ENCODE measurements around the gene HDAC6. TPM values are rescaled to one million over a fixed set of nuclear protein-coding genes. Genes with fewer than 3 reads are reported as not detected.

HDAC6 gene
- total RNA-seq, 1 donor from 2014 or later, result 127 TPM

- Histone ChIP-seq H3K4me2 (no peak overlapping the region), H3K36me3 (no peaks in the 10 kb centered on the region)
These were observed 25.2 kb downstream of the HDAC6 start for GRCh38 chrX:48826876-48827653.

GRCh38 chrX:48827654-48827968 is 25.7 kb downstream of the HDAC6 start:
- peaks cover 33% of the 10 kb centered on the region for H3K9me3 Mint-ChIP-seq
- no peaks in the 10 kb centered on the region for H3F3A ChIP-seq (ENCODE audit: low read depth)
- H3K4me2 ChIP-seq, result no peak overlapping the region

More at GRCh38 chrX:48826876-48827653, 25.2 kb downstream of the HDAC6 start:
- Mint-ChIP-seq H3K27ac (no peak overlapping the region), H3K4me3 (no peak overlapping the region), H3K36me3 (peaks cover 14% of the 10 kb centered on the region), H3K4me1 (no peaks in the 10 kb centered on the region), H3K27me3 (ENCODE audit: insufficient read depth, low read depth) (peaks cover 12% of the 10 kb centered on the region), H3K9me3 (peaks cover 29% of the 10 kb centered on the region)
- no peaks in the 10 kb centered on the region for H4K20me1 ChIP-seq (ENCODE audit: low read depth)
- H3K9me3 ChIP-seq (ENCODE audit: low read depth), result no peaks in the 10 kb centered on the region
- peaks cover 32% of the 10 kb centered on the region for H3K27me3 ChIP-seq
- H3F3A ChIP-seq (ENCODE audit: low read depth), result no peaks in the 10 kb centered on the region
- no peak for DNase-seq (ENCODE audit: low spot score)
- H3K9ac ChIP-seq, result no peak overlapping the region
- H3K79me2 ChIP-seq (ENCODE audit: low read depth), result no peaks in the 10 kb centered on the region
- TF ChIP-seq CTCF (IDR thresholded peaks at IDR 0.05) (no peak), EZH2 (IDR thresholded peaks at IDR 0.05) (no peak), EZH2phosphoT487 (IDR thresholded peaks at IDR 0.05) (no peak)
- no peak overlapping the region for H3K27ac ChIP-seq
- H3K4me3 ChIP-seq, result no peak overlapping the region
- H3K4me1 ChIP-seq, result no peaks in the 10 kb centered on the region
- H2AFZ ChIP-seq (replicated peaks), result no peak overlapping the region

GRCh38 chrX:48829016-48829735 is 27.3 kb downstream of the HDAC6 start:
- Histone ChIP-seq H4K20me1 (ENCODE audit: low read depth) (no peaks in the 10 kb centered on the region), H3K27ac (no peak overlapping the region), H3F3A (ENCODE audit: low read depth) (no peaks in the 10 kb centered on the region), H3K79me2 (ENCODE audit: low read depth) (no peaks in the 10 kb centered on the region), H3K27me3 (peaks cover 53% of the 10 kb centered on the region), H3K9me3 (ENCODE audit: low read depth) (no peaks in the 10 kb centered on the region), H3K36me3 (no peaks in the 10 kb centered on the region), H3K4me3 (no peak overlapping the region), H3K4me2 (no peak overlapping the region), H3K4me1 (no peaks in the 10 kb centered on the region), H2AFZ (replicated peaks) (no peak overlapping the region), H3K9ac (no peak overlapping the region)
- Mint-ChIP-seq H3K4me1 (peaks cover 6% of the 10 kb centered on the region), H3K36me3 (peaks cover 11% of the 10 kb centered on the region), H3K27me3 (ENCODE audit: insufficient read depth, low read depth) (peaks cover 23% of the 10 kb centered on the region), H3K27ac (no peak overlapping the region), H3K4me3 (no peak overlapping the region), H3K9me3 (peaks cover 35% of the 10 kb centered on the region)
- DNase-seq (ENCODE audit: low spot score), result no peak
- TF ChIP-seq EZH2phosphoT487 (IDR thresholded peaks at IDR 0.05), result no peak
- no peak for TF ChIP-seq EZH2 (IDR thresholded peaks at IDR 0.05)
- no peak for TF ChIP-seq CTCF (IDR thresholded peaks at IDR 0.05)

More at GRCh38 chrX:48827654-48827968, 25.7 kb downstream of the HDAC6 start:
- Histone ChIP-seq H4K20me1 (ENCODE audit: low read depth) (no peaks in the 10 kb centered on the region), H3K27ac (no peak overlapping the region), H3K27me3 (peaks cover 38% of the 10 kb centered on the region), H3K4me3 (no peak overlapping the region), H3K9ac (no peak overlapping the region), H3K4me1 (no peaks in the 10 kb centered on the region), H3K79me2 (ENCODE audit: low read depth) (no peaks in the 10 kb centered on the region), H3K9me3 (ENCODE audit: low read depth) (no peaks in the 10 kb centered on the region), H3K36me3 (no peaks in the 10 kb centered on the region), H2AFZ (replicated peaks) (no peak overlapping the region)
- Mint-ChIP-seq H3K27me3 (ENCODE audit: insufficient read depth, low read depth) (peaks cover 15% of the 10 kb centered on the region), H3K36me3 (peaks cover 14% of the 10 kb centered on the region), H3K4me1 (no peaks in the 10 kb centered on the region), H3K4me3 (no peak overlapping the region), H3K27ac (no peak overlapping the region)
- TF ChIP-seq EZH2phosphoT487 (IDR thresholded peaks at IDR 0.05) (no peak), EZH2 (IDR thresholded peaks at IDR 0.05) (no peak), CTCF (IDR thresholded peaks at IDR 0.05) (no peak)
- DNase-seq (ENCODE audit: low spot score), result no peak
